ENCODE results near the gene NSD1. TPM values are rescaled to one million over a fixed set of nuclear protein-coding genes. Genes with fewer than 3 reads are reported as not detected.

The NSD1 gene
- total and polyA plus RNA-seq, 10 of the 15 experiments (the other 5 are each of a cell fraction or from before 2014, with no cell fraction given): 7.0 to 57.9 (median 30.4) TPM

DNA sequence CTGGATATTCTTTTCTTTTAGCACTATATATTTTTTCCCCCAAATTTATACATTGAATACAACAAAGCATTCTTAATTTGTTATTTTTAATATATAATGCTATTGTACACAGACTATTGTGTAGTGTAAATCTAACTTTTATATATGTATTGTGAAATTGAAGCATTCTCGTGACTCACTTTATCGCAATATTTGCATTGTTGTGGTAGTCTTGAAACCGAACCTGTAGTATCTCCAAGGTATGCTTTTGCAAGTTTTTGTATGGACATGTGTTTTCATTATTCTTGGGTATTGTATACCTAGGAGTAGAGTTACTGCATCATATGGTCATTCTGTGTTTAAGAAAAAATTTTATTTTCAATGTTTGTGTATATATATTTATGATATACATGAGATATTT lies 49.6 kb downstream of the NSD1 start (continued):
- TF ChIP-seq SP1 (IDR thresholded peaks at IDR 0.05; ENCODE audit: low read depth, low read length): no peak
- TF ChIP-seq ETV6 (conservative IDR thresholded peaks at IDR 0.05 in 1 of 2, IDR thresholded peaks at IDR 0.05 in 1 of 2; ENCODE audit: borderline replicate concordance in 1 of 2, low read depth in 1 of 2): no peak
- TF ChIP-seq, protein P1, sequence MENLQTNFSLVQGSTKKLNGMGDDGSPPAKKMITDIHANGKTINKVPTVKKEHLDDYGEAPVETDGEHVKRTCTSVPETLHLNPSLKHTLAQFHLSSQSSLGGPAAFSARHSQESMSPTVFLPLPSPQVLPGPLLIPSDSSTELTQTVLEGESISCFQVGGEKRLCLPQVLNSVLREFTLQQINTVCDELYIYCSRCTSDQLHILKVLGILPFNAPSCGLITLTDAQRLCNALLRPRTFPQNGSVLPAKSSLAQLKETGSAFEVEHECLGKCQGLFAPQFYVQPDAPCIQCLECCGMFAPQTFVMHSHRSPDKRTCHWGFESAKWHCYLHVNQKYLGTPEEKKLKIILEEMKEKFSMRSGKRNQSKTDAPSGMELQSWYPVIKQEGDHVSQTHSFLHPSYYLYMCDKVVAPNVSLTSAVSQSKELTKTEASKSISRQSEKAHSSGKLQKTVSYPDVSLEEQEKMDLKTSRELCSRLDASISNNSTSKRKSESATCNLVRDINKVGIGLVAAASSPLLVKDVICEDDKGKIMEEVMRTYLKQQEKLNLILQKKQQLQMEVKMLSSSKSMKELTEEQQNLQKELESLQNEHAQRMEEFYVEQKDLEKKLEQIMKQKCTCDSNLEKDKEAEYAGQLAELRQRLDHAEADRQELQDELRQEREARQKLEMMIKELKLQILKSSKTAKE (IDR thresholded peaks at IDR 0.05; ENCODE audit: low read depth, poor library complexity, severe bottlenecking): no peak
- TF ChIP-seq, protein P2, sequence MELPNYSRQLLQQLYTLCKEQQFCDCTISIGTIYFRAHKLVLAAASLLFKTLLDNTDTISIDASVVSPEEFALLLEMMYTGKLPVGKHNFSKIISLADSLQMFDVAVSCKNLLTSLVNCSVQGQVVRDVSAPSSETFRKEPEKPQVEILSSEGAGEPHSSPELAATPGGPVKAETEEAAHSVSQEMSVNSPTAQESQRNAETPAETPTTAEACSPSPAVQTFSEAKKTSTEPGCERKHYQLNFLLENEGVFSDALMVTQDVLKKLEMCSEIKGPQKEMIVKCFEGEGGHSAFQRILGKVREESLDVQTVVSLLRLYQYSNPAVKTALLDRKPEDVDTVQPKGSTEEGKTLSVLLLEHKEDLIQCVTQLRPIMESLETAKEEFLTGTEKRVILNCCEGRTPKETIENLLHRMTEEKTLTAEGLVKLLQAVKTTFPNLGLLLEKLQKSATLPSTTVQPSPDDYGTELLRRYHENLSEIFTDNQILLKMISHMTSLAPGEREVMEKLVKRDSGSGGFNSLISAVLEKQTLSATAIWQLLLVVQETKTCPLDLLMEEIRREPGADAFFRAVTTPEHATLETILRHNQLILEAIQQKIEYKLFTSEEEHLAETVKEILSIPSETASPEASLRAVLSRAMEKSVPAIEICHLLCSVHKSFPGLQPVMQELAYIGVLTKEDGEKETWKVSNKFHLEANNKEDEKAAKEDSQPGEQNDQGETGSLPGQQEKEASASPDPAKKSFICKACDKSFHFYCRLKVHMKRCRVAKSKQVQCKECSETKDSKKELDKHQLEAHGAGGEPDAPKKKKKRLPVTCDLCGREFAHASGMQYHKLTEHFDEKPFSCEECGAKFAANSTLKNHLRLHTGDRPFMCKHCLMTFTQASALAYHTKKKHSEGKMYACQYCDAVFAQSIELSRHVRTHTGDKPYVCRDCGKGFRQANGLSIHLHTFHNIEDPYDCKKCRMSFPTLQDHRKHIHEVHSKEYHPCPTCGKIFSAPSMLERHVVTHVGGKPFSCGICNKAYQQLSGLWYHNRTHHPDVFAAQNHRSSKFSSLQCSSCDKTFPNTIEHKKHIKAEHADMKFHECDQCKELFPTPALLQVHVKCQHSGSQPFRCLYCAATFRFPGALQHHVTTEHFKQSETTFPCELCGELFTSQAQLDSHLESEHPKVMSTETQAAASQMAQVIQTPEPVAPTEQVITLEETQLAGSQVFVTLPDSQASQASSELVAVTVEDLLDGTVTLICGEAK (IDR thresholded peaks at IDR 0.05; ENCODE audit: borderline replicate concordance): no peak
- no peak for TF ChIP-seq ZNF384 (IDR thresholded peaks at IDR 0.05; ENCODE audit: borderline replicate concordance, low read depth, low read length)
